Pancreas (tissue), 10 donors: Measurements from ENCODE around the gene IGFALS. TPM values are rescaled to one million over a fixed set of nuclear protein-coding genes. Genes with fewer than 3 reads are reported as not detected.
A peak's percentile ranks its signal among the peaks of the same experiment; 100 is the strongest.

ENCODE experiments used
- ATAC-seq, 4 donors: fragments of 200-7000 bp; cut with Tn5 transposase; one replicate each; pipeline versions ENCODE4 v1.8.0 to v1.9.1; 2020; ENCODE audit warnings: mild to moderate bottlenecking in 4 of 4, moderate library complexity in 4 of 4
- DNase-seq, 6 donors: peaks; one replicate each; pipeline ENCODE4 v3.0.0-alpha.2; 2020
- FAIRE-seq: peaks from 2 replicates; lab custom pipeline; 2012; peaks lifted over from hg19 to GRCh38; lab: Jason Lieb, UNC
- H3K27ac ChIP-seq, 4 donors: fragments of 200-600 bp; sonication (generic); 1 replicate in 3 of 4; 2 replicates in 1 of 4; pipeline versions ENCODE4 v1.5.0 to v1.8.0; 2020
- H3K27me3 ChIP-seq, 4 donors: fragments of 200-600 bp; one replicate each; pipeline ENCODE4 v1.8.0; 2021
- H3K36me3 ChIP-seq, 3 donors: fragments of 200-600 bp; sonication (generic) in 1 of 3; one replicate each; pipeline versions ENCODE4 v1.5.0 to v1.8.0; 2020 to 2021
- H3K4me1 ChIP-seq, 3 donors: fragments of 200-600 bp; one replicate each; pipeline ENCODE4 v1.8.0; 2021
- H3K4me3 ChIP-seq, 4 donors: fragments of 200-600 bp; sonication (generic) in 2 of 4; one replicate each; pipeline versions ENCODE4 v1.5.0 to v1.8.0; 2020 to 2021
- H3K9me3 ChIP-seq, 4 donors: fragments of 200-600 bp; one replicate each; pipeline ENCODE4 v1.8.0; 2021
- WGBS, 2 donors: extraction: QIAGEN DNeasy Blood & Tissue Kit; methylation state at CpG; one replicate each; pipeline ENCODE4 v1.1.7; 2013; 5-methylcytosine and 5-hydroxymethylcytosine counted together
- intact Hi-C, 3 donors: fragments of 100-400 bp; cut with DNase I; formaldehyde crosslinking; loops; one replicate each; pipeline versions ENCODE4 v1.11.1 to v1.14.2; 2022
- polyA plus RNA-seq, 2 donors: library from polyadenylated mRNA; stranded (reverse); fragments of 200-250 nt; gene quantifications; one replicate each; pipeline ENCODE4 v1.2.3, GENCODE V29; 2013
- total RNA-seq, 6 donors: library from RNA; stranded (reverse); fragmentation: NEBNext Ultra II Directional in 4 of 6; extraction: Animal tissue kit (Norgen Biotek cat#: 25700) in 4 of 6; gene quantifications; one replicate each; pipeline versions ENCODE4 v1.2.1 to v1.2.4, GENCODE V29; 2021 to 2023
- TF ChIP-seq, protein P1 (sequence below), 4 donors: fragments of 200-600 bp; sonication (generic) in 3 of 4; IDR thresholded peaks; one replicate each; pipeline versions ENCODE4 v1.5.0 to v1.8.0; 2021; ENCODE audit warnings: antibody characterized with exemption in 4 of 4
- donor health status: healthy with polysubstance abuse.
- donor health status: DM: no; HTN: no; CAD: no; lungs with moderate emphysema.
- donor health status: DM: no; HTN: no; CAD: no.
- donor health status: control.
- donor health status: control.
- donor health status: Bipolar disorder and iron deficiency.
- donor health status: DM: yes; HTN: yes; CAD: no.
- donor health status: DM: no; HTN: no; CAD: no.
- donor health status: DM: no; HTN: no; CAD: no.
- donor health status: DM: yes; HTN: yes; CAD: no.

IGFALS gene
- total and polyA plus RNA-seq, 8 donors, result 1.0 to 8.2 (median 3.2) TPM

DNA sequence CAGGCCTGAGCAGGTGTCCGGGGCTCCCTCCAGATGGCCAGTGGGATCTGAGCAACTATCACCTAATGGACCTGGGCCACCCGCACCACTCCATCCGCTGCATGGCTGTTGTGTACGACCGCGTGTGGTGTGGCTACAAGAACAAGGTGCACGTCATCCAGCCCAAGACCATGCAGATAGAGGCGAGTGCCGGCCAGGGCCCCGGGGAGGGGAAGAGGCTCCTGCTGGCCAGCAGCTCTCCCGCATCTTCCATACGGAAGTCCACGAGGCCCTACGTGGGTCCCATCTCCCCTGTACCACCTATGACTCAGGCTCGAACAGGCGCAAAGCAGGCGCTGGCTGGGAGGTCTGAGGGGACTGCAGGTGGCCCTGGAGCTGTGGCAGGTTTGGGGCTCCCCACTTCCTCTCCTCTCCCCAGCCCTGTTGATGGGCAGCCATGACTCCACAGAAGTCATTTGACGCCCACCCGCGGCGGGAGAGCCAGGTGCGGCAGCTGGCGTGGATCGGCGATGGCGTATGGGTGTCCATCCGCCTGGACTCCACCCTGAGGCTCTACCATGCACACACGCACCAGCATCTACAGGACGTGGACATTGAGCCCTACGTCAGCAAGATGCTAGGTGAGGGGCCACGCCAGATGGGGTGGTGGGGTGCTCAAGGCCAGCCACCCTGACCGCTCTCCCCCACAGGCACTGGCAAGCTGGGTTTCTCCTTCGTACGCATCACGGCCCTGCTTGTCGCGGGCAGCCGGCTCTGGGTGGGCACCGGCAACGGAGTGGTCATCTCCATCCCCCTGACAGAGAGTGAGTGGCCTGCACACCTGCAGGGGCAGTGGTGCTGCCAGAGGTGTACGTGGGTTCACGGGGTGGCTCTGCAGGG, 26.1 kb downstream of the IGFALS start:
- ATAC-seq (no peak), DNase-seq (peak in 1 of 6 donors; percentile 40), FAIRE-seq (no peak)
- Histone ChIP-seq H3K4me1 (peaks cover 0 to 6% (median 0%) of the 10 kb centered on the region in 3 donors), H3K36me3 (peaks cover 0 to 48% (median 18%) of the 10 kb centered on the region in 3 donors), H3K27me3 (no peaks in the 10 kb centered on the region), H3K4me3 (no peak overlapping the region), H3K9me3 (no peaks in the 10 kb centered on the region), H3K27ac (no peak overlapping the region)
- 92% methylated on average over 42 of the region's 42 CpGs for WGBS, 2 donors
- TF ChIP-seq, protein P1, sequence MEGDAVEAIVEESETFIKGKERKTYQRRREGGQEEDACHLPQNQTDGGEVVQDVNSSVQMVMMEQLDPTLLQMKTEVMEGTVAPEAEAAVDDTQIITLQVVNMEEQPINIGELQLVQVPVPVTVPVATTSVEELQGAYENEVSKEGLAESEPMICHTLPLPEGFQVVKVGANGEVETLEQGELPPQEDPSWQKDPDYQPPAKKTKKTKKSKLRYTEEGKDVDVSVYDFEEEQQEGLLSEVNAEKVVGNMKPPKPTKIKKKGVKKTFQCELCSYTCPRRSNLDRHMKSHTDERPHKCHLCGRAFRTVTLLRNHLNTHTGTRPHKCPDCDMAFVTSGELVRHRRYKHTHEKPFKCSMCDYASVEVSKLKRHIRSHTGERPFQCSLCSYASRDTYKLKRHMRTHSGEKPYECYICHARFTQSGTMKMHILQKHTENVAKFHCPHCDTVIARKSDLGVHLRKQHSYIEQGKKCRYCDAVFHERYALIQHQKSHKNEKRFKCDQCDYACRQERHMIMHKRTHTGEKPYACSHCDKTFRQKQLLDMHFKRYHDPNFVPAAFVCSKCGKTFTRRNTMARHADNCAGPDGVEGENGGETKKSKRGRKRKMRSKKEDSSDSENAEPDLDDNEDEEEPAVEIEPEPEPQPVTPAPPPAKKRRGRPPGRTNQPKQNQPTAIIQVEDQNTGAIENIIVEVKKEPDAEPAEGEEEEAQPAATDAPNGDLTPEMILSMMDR (IDR thresholded peaks at IDR 0.05), result no peak
- intact Hi-C loops, result no loop called here

DNA sequence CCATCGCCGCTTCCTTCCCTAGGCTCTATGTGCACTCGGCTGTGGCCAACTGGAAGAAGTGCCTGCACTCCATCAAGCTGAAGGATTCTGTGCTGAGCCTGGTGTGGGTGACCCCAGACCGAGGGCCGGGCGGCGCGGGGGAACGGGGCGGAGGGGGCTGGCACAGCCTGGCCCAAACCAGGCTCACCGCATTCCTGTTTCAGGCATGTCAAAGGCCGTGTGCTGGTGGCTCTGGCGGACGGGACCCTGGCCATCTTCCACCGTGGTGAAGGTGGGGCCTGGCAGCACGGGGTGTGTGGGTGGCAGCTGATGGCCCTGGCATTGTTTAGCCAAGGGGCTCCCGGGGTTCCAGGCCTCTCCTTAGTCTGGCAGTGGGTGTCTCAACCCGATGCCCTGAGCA, 26.8 kb downstream of the IGFALS start:
- peaks cover 0 to 55% (median 18%) of the 10 kb centered on the region in 3 donors for H3K36me3 ChIP-seq
- WGBS, 2 donors, result 89 to 90% methylated on average over 18 of the region's 18 CpGs
- H3K4me3 ChIP-seq, result no peak overlapping the region
- peaks cover 0 to 6% (median 0%) of the 10 kb centered on the region in 3 donors for H3K4me1 ChIP-seq
- H3K27ac ChIP-seq, result no peak overlapping the region
- no peaks in the 10 kb centered on the region for H3K9me3 ChIP-seq
- intact Hi-C loops, result no loop called here
- TF ChIP-seq, protein P1 (IDR thresholded peaks at IDR 0.05), result no peak
- DNase-seq (no peak), FAIRE-seq (no peak), ATAC-seq (no peak)
- no peaks in the 10 kb centered on the region for H3K27me3 ChIP-seq

DNA sequence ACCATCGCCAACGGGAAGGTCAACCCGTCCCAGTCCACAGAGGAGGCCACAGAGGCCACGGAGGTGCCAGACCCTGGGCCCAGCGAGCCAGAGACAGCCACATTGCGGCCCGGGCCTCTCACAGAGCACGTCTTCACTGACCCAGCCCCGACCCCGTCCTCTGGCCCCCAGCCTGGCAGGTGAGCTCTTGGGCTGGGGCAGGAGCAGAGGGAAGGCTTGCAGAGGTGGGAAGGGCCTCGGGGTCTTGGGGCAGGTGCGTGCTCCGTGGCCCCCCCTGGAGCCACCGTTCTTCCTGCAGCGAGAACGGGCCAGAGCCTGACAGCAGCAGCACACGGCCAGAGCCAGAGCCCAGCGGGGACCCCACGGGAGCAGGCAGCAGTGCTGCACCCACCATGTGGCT, 27.3 kb downstream of the IGFALS start:
- FAIRE-seq (no peak), DNase-seq (no peak), ATAC-seq (no peak)
- H3K36me3 ChIP-seq, result peaks cover 0 to 56% (median 18%) of the 10 kb centered on the region in 3 donors
- H3K4me3 ChIP-seq, result no peak overlapping the region
- intact Hi-C loops, result no loop called here
- no peaks in the 10 kb centered on the region for H3K27me3 ChIP-seq
- TF ChIP-seq, protein P1 (IDR thresholded peaks at IDR 0.05), result no peak
- H3K9me3 ChIP-seq, result no peaks in the 10 kb centered on the region
- no peak overlapping the region for H3K27ac ChIP-seq
- 92 to 93% methylated on average over 19 of the region's 19 CpGs for WGBS, 2 donors
- H3K4me1 ChIP-seq, result peaks cover 0 to 6% (median 0%) of the 10 kb centered on the region in 3 donors

DNA sequence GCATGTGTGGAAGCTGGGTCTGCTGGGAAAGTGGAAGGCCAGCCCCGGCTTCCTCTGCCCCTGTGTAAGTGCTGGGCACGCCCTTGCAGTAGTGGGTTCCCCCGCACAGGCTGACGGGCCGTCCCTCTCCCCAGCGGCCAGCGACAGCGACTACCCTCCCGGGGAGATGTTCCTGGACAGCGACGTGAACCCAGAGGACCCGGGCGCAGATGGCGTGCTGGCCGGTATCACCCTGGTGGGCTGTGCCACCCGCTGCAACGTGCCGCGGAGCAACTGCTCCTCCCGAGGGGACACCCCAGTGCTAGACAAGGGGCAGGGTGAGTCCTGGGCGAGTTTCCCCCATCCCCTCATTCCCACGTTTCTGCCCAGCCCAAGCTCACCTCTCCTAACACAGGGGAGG, 27.7 kb downstream of the IGFALS start:
- peaks cover 0 to 6% (median 0%) of the 10 kb centered on the region in 3 donors for H3K4me1 ChIP-seq
- DNase-seq, result no peak
- no peak overlapping the region for H3K27ac ChIP-seq
- H3K9me3 ChIP-seq, result no peaks in the 10 kb centered on the region
- ATAC-seq, result no peak
- FAIRE-seq, result no peak
- TF ChIP-seq, protein P1 (IDR thresholded peaks at IDR 0.05), result no peak
- H3K4me3 ChIP-seq, result no peak overlapping the region
- WGBS, 2 donors, result 87 to 91% methylated on average over 22 of the region's 22 CpGs
- no peaks in the 10 kb centered on the region for H3K27me3 ChIP-seq
- H3K36me3 ChIP-seq, result peaks cover 0 to 59% (median 22%) of the 10 kb centered on the region in 3 donors
- intact Hi-C loops, result no loop called here

DNA sequence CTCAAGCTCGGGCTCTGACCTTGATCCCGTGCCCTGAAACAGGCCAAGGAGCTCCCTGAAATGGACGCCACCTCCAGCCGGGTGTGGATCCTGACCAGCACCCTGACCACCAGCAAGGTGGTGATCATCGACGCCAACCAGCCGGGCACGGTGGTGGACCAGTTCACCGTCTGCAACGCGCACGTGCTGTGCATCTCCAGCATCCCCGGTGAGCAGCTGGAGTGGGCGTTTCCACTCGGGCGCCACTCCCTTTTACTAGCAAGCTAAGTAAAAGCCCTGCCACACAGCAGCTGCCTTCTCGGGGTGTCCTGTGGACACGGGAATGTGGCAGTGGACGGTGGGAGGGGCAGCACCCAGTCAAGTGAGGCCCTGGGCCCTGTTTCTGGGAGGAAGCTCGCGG, 28.5 kb downstream of the IGFALS start:
- H3K4me1 ChIP-seq, result no peaks in the 10 kb centered on the region
- whole genome bisulfite sequencing, 2 donors, result 90 to 93% methylated on average over 20 to 21 of the region's 21 CpGs
- no peak overlapping the region for H3K4me3 ChIP-seq
- no peak for FAIRE-seq
- no peak for ATAC-seq
- intact Hi-C loops, result no loop called here
- H3K36me3 ChIP-seq, result peaks cover 0 to 64% (median 27%) of the 10 kb centered on the region in 3 donors
- DNase-seq, result no peak
- H3K27ac ChIP-seq, result no peak overlapping the region
- TF ChIP-seq, protein P1 (IDR thresholded peaks at IDR 0.05), result no peak
- no peaks in the 10 kb centered on the region for H3K27me3 ChIP-seq
- no peaks in the 10 kb centered on the region for H3K9me3 ChIP-seq
